ENCODE measurements around the gene SZT2.

The SZT2 gene

GRCh38 chr1:43503534-43503933, 113.8 kb downstream of the SZT2 start:
- no peak for DNase-seq
